Measurements from ENCODE around the gene KRTAP10-3.

- no peak for TF ChIP-seq CTCF (IDR thresholded peaks at IDR 0.05)
- TF ChIP-seq POLR2AphosphoS5 (IDR thresholded peaks at IDR 0.05; ENCODE audit: low read depth, low read length): no peak
- no peak for TF ChIP-seq REST (IDR thresholded peaks at IDR 0.05; ENCODE audit: insufficient read depth in 1 of 2, low read depth in 2 of 2, low read length in 1 of 2)
- no peak for TF ChIP-seq TCF7L2 (IDR thresholded peaks at IDR 0.05; ENCODE audit: low read depth, low read length)
Measured at GRCh38 chr21:44596068-44596725, 37.6 kb upstream of the KRTAP10-3 start.
